ENCODE data around the gene POLR1G. TPM values are rescaled to one million over a fixed set of nuclear protein-coding genes. Genes with fewer than 3 reads are reported as not detected.
A peak's percentile ranks its signal among the peaks of the same experiment; 100 is the strongest.

The POLR1G gene
- total RNA-seq, 3 donors from 2014 or later (not counting 1 experiment from before 2014, with no cell fraction given): 0.28 to 1.4 (median 0.45) TPM

GRCh38 chr19:45443462-45444317 is 37.2 kb downstream of the POLR1G start:
- no peaks in the 10 kb centered on the region for H3K9me3 Mint-ChIP-seq
- Histone ChIP-seq H3K4me1 (ENCODE audit: control insufficient read depth, insufficient read depth, low read length) (peaks cover 73% of the 10 kb centered on the region), H3K9me3 (ENCODE audit: control insufficient read depth, insufficient read depth, low read length) (no peaks in the 10 kb centered on the region), H3K27ac (ENCODE audit: low read length) (peak overlapping the region; percentile 59), H3K36me3 (ENCODE audit: control insufficient read depth, insufficient read depth, low read length) (peaks cover 5% of the 10 kb centered on the region), H3K27me3 (ENCODE audit: control insufficient read depth, insufficient read depth, low read length) (no peaks in the 10 kb centered on the region), H3K4me3 (ENCODE audit: low read length) (peak overlapping the region; percentile 36)
- WGBS (ENCODE audit: insufficient coverage): 0% methylated on average over 46 of the region's 49 CpGs
- peak overlapping the region; percentile 95 for H3K4me3 Mint-ChIP-seq
- no peaks in the 10 kb centered on the region for H3K27me3 Mint-ChIP-seq (ENCODE audit: low read depth in 2 of 2)
- no peak for TF ChIP-seq CTCF (IDR thresholded peaks at IDR 0.05)
- intact Hi-C loops (cut with micrococcal nuclease): loop anchor here (2.0 kb wide), 1 partner anchor 15 kb away; no protein-coding TSS in a partner anchor
- peak overlapping the region; percentile 94 to 98 for H3K27ac Mint-ChIP-seq
- no peaks in the 10 kb centered on the region for H3K36me3 Mint-ChIP-seq
- DNase-seq: peak; percentile 70 to 74
- ATAC-seq: peak in 1 of 3 donors; percentile 13
- peaks cover 54 to 68% of the 10 kb centered on the region in 2 donors for H3K4me1 Mint-ChIP-seq

GRCh38 chr19:45444318-45445041 is 38.0 kb downstream of the POLR1G start:
- peaks cover 73% of the 10 kb centered on the region for H3K4me1 ChIP-seq (ENCODE audit: control insufficient read depth, insufficient read depth, low read length)
- H3K4me3 ChIP-seq (ENCODE audit: low read length): peak overlapping the region; percentile 24
- intact Hi-C loops (cut with micrococcal nuclease): no loop called here
- H3K36me3 ChIP-seq (ENCODE audit: control insufficient read depth, insufficient read depth, low read length): peaks cover 5% of the 10 kb centered on the region
- 13% methylated on average over 46 of the region's 47 CpGs for WGBS (ENCODE audit: insufficient coverage)
- H3K27ac Mint-ChIP-seq: peak overlapping the region; percentile 94 to 98
- H3K9me3 Mint-ChIP-seq: no peaks in the 10 kb centered on the region
- DNase-seq (peak; percentile 90 to 91), ATAC-seq (peak; percentile 48 to 73 (median 67))
- TF ChIP-seq CTCF (IDR thresholded peaks at IDR 0.05): no peak
- H3K9me3 ChIP-seq (ENCODE audit: control insufficient read depth, insufficient read depth, low read length): no peaks in the 10 kb centered on the region
- no peaks in the 10 kb centered on the region for H3K27me3 Mint-ChIP-seq (ENCODE audit: low read depth in 2 of 2)
- no peaks in the 10 kb centered on the region for H3K36me3 Mint-ChIP-seq
- H3K27me3 ChIP-seq (ENCODE audit: control insufficient read depth, insufficient read depth, low read length): no peaks in the 10 kb centered on the region
- peak overlapping the region; percentile 95 for H3K4me3 Mint-ChIP-seq
- H3K4me1 Mint-ChIP-seq: peaks cover 61 to 75% of the 10 kb centered on the region in 2 donors
- peak overlapping the region; percentile 76 for H3K27ac ChIP-seq (ENCODE audit: low read length)

GRCh38 chr19:45445139-45445538 is 38.7 kb downstream of the POLR1G start:
- Mint-ChIP-seq H3K4me1 (peaks cover 64 to 79% of the 10 kb centered on the region in 2 donors), H3K36me3 (no peaks in the 10 kb centered on the region)
- H3K27ac ChIP-seq (ENCODE audit: low read length): peak overlapping the region; percentile 76

More at GRCh38 chr19:45445139-45445538, 38.7 kb downstream of the POLR1G start:
- Histone ChIP-seq H3K9me3 (ENCODE audit: control insufficient read depth, insufficient read depth, low read length) (no peaks in the 10 kb centered on the region), H3K4me3 (ENCODE audit: low read length) (no peak overlapping the region), H3K4me1 (ENCODE audit: control insufficient read depth, insufficient read depth, low read length) (peaks cover 77% of the 10 kb centered on the region), H3K27me3 (ENCODE audit: control insufficient read depth, insufficient read depth, low read length) (no peaks in the 10 kb centered on the region), H3K36me3 (ENCODE audit: control insufficient read depth, insufficient read depth, low read length) (peaks cover 5% of the 10 kb centered on the region)
- Mint-ChIP-seq H3K27me3 (ENCODE audit: low read depth in 2 of 2) (no peaks in the 10 kb centered on the region), H3K9me3 (no peaks in the 10 kb centered on the region), H3K27ac (peak overlapping the region; percentile 94 to 98), H3K4me3 (peak overlapping the region; percentile 95)
- DNase-seq (no peak), ATAC-seq (no peak)
- no peak for TF ChIP-seq CTCF (IDR thresholded peaks at IDR 0.05)
- intact Hi-C loops (cut with micrococcal nuclease): no loop called here
- WGBS (ENCODE audit: insufficient coverage): 94% methylated on average over 4 of the region's 4 CpGs
